ENCODE results near the gene FICD.

- TF ChIP-seq GATA3 (IDR thresholded peaks at IDR 0.05; ENCODE audit: low read depth, low read length) (no peak), GATA2 (IDR thresholded peaks at IDR 0.05; ENCODE audit: low read depth, low read length) (no peak)
These were observed 15.1 kb downstream of the FICD start for GRCh38 chr12:108530161-108530560.
